ENCODE results near the gene GREB1L. TPM values are rescaled to one million over a fixed set of nuclear protein-coding genes. Genes with fewer than 3 reads are reported as not detected.

Gene GREB1L
- total and polyA plus RNA-seq, 8 donors: 0.37 to 1.3 (median 0.74) TPM

GRCh38 chr18:21522530-21522929, 280.5 kb downstream of the GREB1L start:
- Histone ChIP-seq H3K9me3 (no peaks in the 10 kb centered on the region), H3K27ac (no peak overlapping the region)
- intact Hi-C loops (cut with DNase I): no loop called here

GRCh38 chr18:21525916-21526315, 283.9 kb downstream of the GREB1L start:
- TF ChIP-seq, protein P1, sequence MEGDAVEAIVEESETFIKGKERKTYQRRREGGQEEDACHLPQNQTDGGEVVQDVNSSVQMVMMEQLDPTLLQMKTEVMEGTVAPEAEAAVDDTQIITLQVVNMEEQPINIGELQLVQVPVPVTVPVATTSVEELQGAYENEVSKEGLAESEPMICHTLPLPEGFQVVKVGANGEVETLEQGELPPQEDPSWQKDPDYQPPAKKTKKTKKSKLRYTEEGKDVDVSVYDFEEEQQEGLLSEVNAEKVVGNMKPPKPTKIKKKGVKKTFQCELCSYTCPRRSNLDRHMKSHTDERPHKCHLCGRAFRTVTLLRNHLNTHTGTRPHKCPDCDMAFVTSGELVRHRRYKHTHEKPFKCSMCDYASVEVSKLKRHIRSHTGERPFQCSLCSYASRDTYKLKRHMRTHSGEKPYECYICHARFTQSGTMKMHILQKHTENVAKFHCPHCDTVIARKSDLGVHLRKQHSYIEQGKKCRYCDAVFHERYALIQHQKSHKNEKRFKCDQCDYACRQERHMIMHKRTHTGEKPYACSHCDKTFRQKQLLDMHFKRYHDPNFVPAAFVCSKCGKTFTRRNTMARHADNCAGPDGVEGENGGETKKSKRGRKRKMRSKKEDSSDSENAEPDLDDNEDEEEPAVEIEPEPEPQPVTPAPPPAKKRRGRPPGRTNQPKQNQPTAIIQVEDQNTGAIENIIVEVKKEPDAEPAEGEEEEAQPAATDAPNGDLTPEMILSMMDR (IDR thresholded peaks at IDR 0.05): no peak
- no peak overlapping the region for H3K27ac ChIP-seq
- H3K4me1 ChIP-seq: no peaks in the 10 kb centered on the region
- no peak overlapping the region for H3K4me3 ChIP-seq
- no peak for DNase-seq
- no peaks in the 10 kb centered on the region for H3K9me3 ChIP-seq
- no peaks in the 10 kb centered on the region for H3K27me3 ChIP-seq
- peaks cover 0 to 76% of the 10 kb centered on the region in 2 donors for H3K36me3 ChIP-seq
- no peak for ATAC-seq
- intact Hi-C loops (cut with DNase I): no loop called here

More at GRCh38 chr18:21522530-21522929, 280.5 kb downstream of the GREB1L start:
- H3K36me3 ChIP-seq: peaks cover 0 to 50% of the 10 kb centered on the region in 2 donors
- DNase-seq: no peak
- no peaks in the 10 kb centered on the region for H3K4me1 ChIP-seq
- no peak overlapping the region for H3K4me3 ChIP-seq
- TF ChIP-seq, protein P1 (IDR thresholded peaks at IDR 0.05): no peak
- H3K27me3 ChIP-seq: no peaks in the 10 kb centered on the region
- ATAC-seq: no peak

GRCh38 chr18:21526463-21526862, 284.4 kb downstream of the GREB1L start:
- Histone ChIP-seq H3K27ac (no peak overlapping the region), H3K4me1 (no peaks in the 10 kb centered on the region), H3K36me3 (peaks cover 0 to 77% of the 10 kb centered on the region in 2 donors), H3K27me3 (no peaks in the 10 kb centered on the region), H3K9me3 (no peaks in the 10 kb centered on the region), H3K4me3 (no peak overlapping the region)
- DNase-seq (no peak), ATAC-seq (no peak)
- intact Hi-C loops (cut with DNase I): no loop called here
- TF ChIP-seq, protein P1 (IDR thresholded peaks at IDR 0.05): no peak

GRCh38 chr18:21534327-21534726, 292.3 kb downstream of the GREB1L start:
- peaks cover 0 to 84% of the 10 kb centered on the region in 2 donors for H3K36me3 ChIP-seq
- no peak overlapping the region for H3K4me3 ChIP-seq
- no peak for ATAC-seq
- no peak for DNase-seq
- H3K4me1 ChIP-seq: no peaks in the 10 kb centered on the region
- TF ChIP-seq, protein P1 (IDR thresholded peaks at IDR 0.05): no peak
- intact Hi-C loops (cut with DNase I): no loop called here
- H3K27ac ChIP-seq: no peak overlapping the region
- no peaks in the 10 kb centered on the region for H3K27me3 ChIP-seq
- H3K9me3 ChIP-seq: no peaks in the 10 kb centered on the region

- Histone ChIP-seq H3K4me3 (no peak overlapping the region), H3K27me3 (no peaks in the 10 kb centered on the region), H3K4me1 (no peaks in the 10 kb centered on the region), H3K9me3 (no peaks in the 10 kb centered on the region), H3K36me3 (peaks cover 0 to 69% of the 10 kb centered on the region in 2 donors), H3K27ac (no peak overlapping the region)
- ATAC-seq (no peak), DNase-seq (no peak)
- intact Hi-C loops (cut with DNase I): no loop called here
- TF ChIP-seq, protein P1 (IDR thresholded peaks at IDR 0.05): no peak
Observed at GRCh38 chr18:21538230-21538629, 296.2 kb downstream of the GREB1L start.

Measured in left lung (tissue), 10 donors.